Measurements from ENCODE around the gene MYBPC3. TPM values are rescaled to one million over a fixed set of nuclear protein-coding genes. Genes with fewer than 3 reads are reported as not detected.

Gene MYBPC3
- total and polyA plus RNA-seq, 10 of the 15 experiments (the other 5 are each of a cell fraction or from before 2014, with no cell fraction given), result 0.03 to 0.08 (median 0.03) TPM; not detected in 7

DNA sequence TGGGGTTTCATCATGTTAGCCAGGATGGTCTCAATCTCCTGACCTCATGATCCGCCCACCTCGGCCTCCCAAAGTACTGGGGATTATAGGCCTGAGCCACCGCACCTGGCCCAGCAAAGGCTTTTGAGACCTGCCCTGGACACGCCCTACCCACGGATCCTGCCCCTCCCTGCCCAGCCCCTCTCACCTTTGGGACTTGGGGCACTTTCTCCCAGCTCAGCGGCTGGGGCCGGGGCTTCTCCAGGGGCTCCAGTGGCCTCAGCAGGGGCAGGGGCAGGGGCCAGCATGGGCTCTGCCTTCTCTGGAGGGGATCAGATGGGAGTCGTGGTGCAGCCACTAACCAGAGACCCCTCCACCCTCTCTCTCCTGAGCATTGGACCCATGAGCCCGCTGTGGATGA lies 2.2 kb downstream of the MYBPC3 start:
- in situ Hi-C loops (cut with MboI), result no loop called here
- Histone ChIP-seq H2AFZ (ENCODE audit: control insufficient read depth, low read depth, low read length) (no peak overlapping the region), H3K36me3 (ENCODE audit: control insufficient read depth in 2 of 2, insufficient read depth in 2 of 2, low read length in 1 of 2) (no peaks in the 10 kb centered on the region; a peak in 1 of 4 replicates), H3K27ac (ENCODE audit: control insufficient read depth, insufficient read depth) (no peak overlapping the region), H3K4me1 (ENCODE audit: control insufficient read depth, insufficient read depth, low read length) (no peaks in the 10 kb centered on the region), H3K79me2 (ENCODE audit: control insufficient read depth, insufficient read depth, low read length) (no peaks in the 10 kb centered on the region), H3K9ac (ENCODE audit: control insufficient read depth, insufficient read depth, low read length) (no peak overlapping the region), H4K20me1 (ENCODE audit: control insufficient read depth, insufficient read depth) (no peaks in the 10 kb centered on the region), H3K9me3 (replicated peaks; ENCODE audit: control insufficient read depth, insufficient read depth, low read length) (no peaks in the 10 kb centered on the region), H3K4me3 (no peak overlapping the region), H3K27me3 (replicated peaks in 1 of 2; ENCODE audit: control insufficient read depth in 2 of 2, insufficient read depth in 2 of 2, low read length in 1 of 2) (no peaks in the 10 kb centered on the region; a peak in 1 of 4 replicates), H3K4me2 (ENCODE audit: control insufficient read depth, insufficient read depth) (no peak overlapping the region)
- ATAC-seq (no peak), DNase-seq (ENCODE audit: low read depth, low spot score) (no peak), FAIRE-seq (no peak)
- SMC1A ChIA-PET (ENCODE audit: uncharacterized antibody, unreplicated experiment), result no interaction called here
- 48% methylated on average over 9 of the region's 9 CpGs for WGBS (ENCODE audit: insufficient coverage, insufficient replicate concordance, low lambda C conversion rate, missing lambda C conversion rate)
- intact Hi-C loops (cut with micrococcal nuclease; ENCODE audit: unreplicated experiment), result no loop called here
- no peak for TF ChIP-seq SREBF2 (IDR thresholded peaks at IDR 0.05; ENCODE audit: low read length)
- TF ChIP-seq BRCA1 (IDR thresholded peaks at IDR 0.05; ENCODE audit: low read depth, low read length), result no peak
- CTCF ChIA-PET, result interaction anchor here (0.5 to 1.5 kb wide), 2 partner anchors 21 to 30 kb away, joined by 3 read pairs; no protein-coding TSS in a partner anchor
- RAD21 ChIA-PET (ENCODE audit: unreplicated experiment), result no interaction called here
- no TSS peak for BruUV-seq (replicated peaks)
- POLR2A ChIA-PET, result no interaction called here

DNA sequence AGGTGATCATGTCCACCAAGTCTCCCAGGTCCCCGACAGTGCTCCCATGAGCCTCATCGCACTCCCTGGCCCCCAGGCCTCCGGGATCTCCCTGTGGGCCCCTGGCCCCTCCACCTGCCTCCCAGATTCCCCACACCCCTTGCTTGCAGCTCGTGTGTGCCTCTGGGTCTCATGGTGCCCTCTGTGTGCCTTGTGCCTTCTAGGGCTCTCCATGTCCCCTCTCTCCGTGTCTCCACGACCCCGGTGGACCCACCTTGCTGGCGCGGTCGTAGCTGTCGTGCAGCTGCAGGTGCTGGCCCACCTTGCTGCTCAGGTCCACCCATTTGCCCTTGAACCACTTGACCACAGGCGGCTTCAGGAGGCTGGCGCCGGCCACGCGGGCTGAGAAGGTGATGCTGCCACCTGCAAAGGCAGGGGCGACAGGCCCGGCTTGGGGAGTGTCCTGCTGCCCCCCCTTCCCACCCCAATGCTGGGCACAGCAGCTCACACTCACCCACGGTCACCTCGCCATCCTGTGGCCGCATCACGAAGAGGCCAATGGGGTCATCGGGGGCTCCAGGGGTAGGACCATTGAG lies 2.9 kb downstream of the MYBPC3 start:
- Histone ChIP-seq H2AFZ (ENCODE audit: control insufficient read depth, low read depth, low read length) (no peak overlapping the region), H3K9me3 (replicated peaks; ENCODE audit: control insufficient read depth, insufficient read depth, low read length) (no peaks in the 10 kb centered on the region), H3K4me2 (ENCODE audit: control insufficient read depth, insufficient read depth) (no peak overlapping the region), H3K4me1 (ENCODE audit: control insufficient read depth, insufficient read depth, low read length) (no peaks in the 10 kb centered on the region), H3K79me2 (ENCODE audit: control insufficient read depth, insufficient read depth, low read length) (no peaks in the 10 kb centered on the region), H3K27ac (ENCODE audit: control insufficient read depth, insufficient read depth) (no peak overlapping the region), H3K27me3 (replicated peaks in 1 of 2; ENCODE audit: control insufficient read depth in 2 of 2, insufficient read depth in 2 of 2, low read length in 1 of 2) (no peaks in the 10 kb centered on the region; a peak in 1 of 4 replicates), H3K9ac (ENCODE audit: control insufficient read depth, insufficient read depth, low read length) (no peak overlapping the region), H4K20me1 (ENCODE audit: control insufficient read depth, insufficient read depth) (no peaks in the 10 kb centered on the region), H3K36me3 (ENCODE audit: control insufficient read depth in 2 of 2, insufficient read depth in 2 of 2, low read length in 1 of 2) (no peaks in the 10 kb centered on the region; a peak in 1 of 4 replicates), H3K4me3 (no peak overlapping the region)
- in situ Hi-C loops (cut with MboI) (no loop called here), intact Hi-C loops (cut with micrococcal nuclease; ENCODE audit: unreplicated experiment) (loop anchor here (5.0 kb wide), 1 partner anchor 172 kb away; the partner anchor contains the start of gene ARFGAP2)
- no TSS peak for BruUV-seq (replicated peaks)
- ChIA-PET CTCF (interaction anchor here (0.6 to 1.5 kb wide), 4 partner anchors 29 to 171 kb away, joined by 3 read pairs; no protein-coding TSS in a partner anchor), RAD21 (ENCODE audit: unreplicated experiment) (no interaction called here), POLR2A (no interaction called here), SMC1A (ENCODE audit: uncharacterized antibody, unreplicated experiment) (interaction anchor here (0.5 to 1.0 kb wide), 2 partner anchors 19 to 63 kb away, joined by 3 read pairs; no protein-coding TSS in a partner anchor)
- ATAC-seq, result no peak
- FAIRE-seq, result no peak
- WGBS (ENCODE audit: insufficient coverage, insufficient replicate concordance, low lambda C conversion rate, missing lambda C conversion rate), result 67% methylated on average over 22 of the region's 23 CpGs
- DNase-seq (ENCODE audit: low read depth, low spot score), result no peak
- TF ChIP-seq, protein P1, sequence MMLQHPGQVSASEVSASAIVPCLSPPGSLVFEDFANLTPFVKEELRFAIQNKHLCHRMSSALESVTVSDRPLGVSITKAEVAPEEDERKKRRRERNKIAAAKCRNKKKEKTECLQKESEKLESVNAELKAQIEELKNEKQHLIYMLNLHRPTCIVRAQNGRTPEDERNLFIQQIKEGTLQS (IDR thresholded peaks at IDR 0.05; ENCODE audit: borderline replicate concordance, extremely low read depth, low read depth, low read length), result no peak
- TF ChIP-seq, protein P2, sequence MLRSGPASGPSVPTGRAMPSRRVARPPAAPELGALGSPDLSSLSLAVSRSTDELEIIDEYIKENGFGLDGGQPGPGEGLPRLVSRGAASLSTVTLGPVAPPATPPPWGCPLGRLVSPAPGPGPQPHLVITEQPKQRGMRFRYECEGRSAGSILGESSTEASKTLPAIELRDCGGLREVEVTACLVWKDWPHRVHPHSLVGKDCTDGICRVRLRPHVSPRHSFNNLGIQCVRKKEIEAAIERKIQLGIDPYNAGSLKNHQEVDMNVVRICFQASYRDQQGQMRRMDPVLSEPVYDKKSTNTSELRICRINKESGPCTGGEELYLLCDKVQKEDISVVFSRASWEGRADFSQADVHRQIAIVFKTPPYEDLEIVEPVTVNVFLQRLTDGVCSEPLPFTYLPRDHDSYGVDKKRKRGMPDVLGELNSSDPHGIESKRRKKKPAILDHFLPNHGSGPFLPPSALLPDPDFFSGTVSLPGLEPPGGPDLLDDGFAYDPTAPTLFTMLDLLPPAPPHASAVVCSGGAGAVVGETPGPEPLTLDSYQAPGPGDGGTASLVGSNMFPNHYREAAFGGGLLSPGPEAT (IDR thresholded peaks at IDR 0.05; ENCODE audit: low read depth), result no peak
- TF ChIP-seq BACH1 (IDR thresholded peaks at IDR 0.05; ENCODE audit: borderline replicate concordance) (no peak), ETV6 (conservative IDR thresholded peaks at IDR 0.05 in 1 of 2, IDR thresholded peaks at IDR 0.05 in 1 of 2; ENCODE audit: borderline replicate concordance in 1 of 2, low read depth in 1 of 2) (no peak), SUPT20H (IDR thresholded peaks at IDR 0.05; ENCODE audit: borderline replicate concordance, control insufficient read depth, low read depth, low read length) (no peak), RAD21 (IDR thresholded peaks at IDR 0.05; ENCODE audit: insufficient read depth, low read depth, low read length) (no peak), RAD51 (IDR thresholded peaks at IDR 0.05) (no peak), RB1 (IDR thresholded peaks at IDR 0.05; ENCODE audit: borderline replicate concordance) (no peak), POLR2AphosphoS5 (IDR thresholded peaks at IDR 0.05; ENCODE audit: low read length) (no peak)

All from GM12878 (cell line).